ENCODE results near the gene STEAP1.

GRCh38 chr7:90210981-90211380 is 56.7 kb downstream of the STEAP1 start:
- TF ChIP-seq POLR2A (IDR thresholded peaks at IDR 0.05) (no peak), CTCF (IDR thresholded peaks at IDR 0.05) (no peak)
